ENCODE data around the gene CSNK1A1.
"Not testable (repeated sequence)": the region's sequence is repeated elsewhere in the genome, so short reads cannot be mapped to it uniquely, and the experiment has no call there.

CSNK1A1 gene

GRCh38 chr5:149466457-149466972 lies 84.7 kb downstream of the CSNK1A1 start:
- no peak for TF ChIP-seq CTCF (IDR thresholded peaks at IDR 0.05; ENCODE audit: extremely low read depth, insufficient read depth, missing control alignments)
- in situ Hi-C loops (cut with MboI; ENCODE audit: low pct_unique_long_range_greater_than_20kb, low sequenced_read_pairs, unreplicated experiment): no loop called here
- DNase-seq (ENCODE audit: low spot score): no peak

- in situ Hi-C loops (cut with MboI; ENCODE audit: low pct_unique_long_range_greater_than_20kb, low sequenced_read_pairs, unreplicated experiment): no loop called here
- no peak for TF ChIP-seq CTCF (IDR thresholded peaks at IDR 0.05; ENCODE audit: extremely low read depth, insufficient read depth, missing control alignments)
- no peak for DNase-seq (ENCODE audit: low spot score)
These were observed 86.3 kb downstream of the CSNK1A1 start for GRCh38 chr5:149464796-149465489.

GRCh38 chr5:149461907-149462306 lies 89.3 kb downstream of the CSNK1A1 start:
- DNase-seq (ENCODE audit: low spot score); in situ Hi-C loops (cut with MboI; ENCODE audit: low pct_unique_long_range_greater_than_20kb, low sequenced_read_pairs, unreplicated experiment): not testable (repeated sequence)

- DNase-seq (ENCODE audit: low spot score): no peak
- no peak for TF ChIP-seq CTCF (IDR thresholded peaks at IDR 0.05; ENCODE audit: extremely low read depth, insufficient read depth, missing control alignments)
- in situ Hi-C loops (cut with MboI; ENCODE audit: low pct_unique_long_range_greater_than_20kb, low sequenced_read_pairs, unreplicated experiment): no loop called here
These were observed 91.3 kb downstream of the CSNK1A1 start for GRCh38 chr5:149459891-149460290.

- TF ChIP-seq CTCF (IDR thresholded peaks at IDR 0.05; ENCODE audit: extremely low read depth, insufficient read depth, missing control alignments): no peak
- in situ Hi-C loops (cut with MboI; ENCODE audit: low pct_unique_long_range_greater_than_20kb, low sequenced_read_pairs, unreplicated experiment): no loop called here
- no peak for DNase-seq (ENCODE audit: low spot score)
These were observed 93.9 kb downstream of the CSNK1A1 start for GRCh38 chr5:149457393-149457763.

- DNase-seq (ENCODE audit: low spot score): no peak
- in situ Hi-C loops (cut with MboI; ENCODE audit: low pct_unique_long_range_greater_than_20kb, low sequenced_read_pairs, unreplicated experiment): no loop called here
- TF ChIP-seq CTCF (IDR thresholded peaks at IDR 0.05; ENCODE audit: extremely low read depth, insufficient read depth, missing control alignments): no peak
These were observed 94.4 kb downstream of the CSNK1A1 start for GRCh38 chr5:149456597-149457392.

GRCh38 chr5:149455889-149456409 lies 95.3 kb downstream of the CSNK1A1 start:
- in situ Hi-C loops (cut with MboI; ENCODE audit: low pct_unique_long_range_greater_than_20kb, low sequenced_read_pairs, unreplicated experiment): no loop called here
- no peak for TF ChIP-seq CTCF (IDR thresholded peaks at IDR 0.05; ENCODE audit: extremely low read depth, insufficient read depth, missing control alignments)
- DNase-seq (ENCODE audit: low spot score): no peak

Data from GM13977 (cell line).